NCI-H128 (cell line): Measurements from ENCODE around the gene ANO2.

Experiments
- DNase-seq: peaks from one replicate; lab custom pipeline; 2025; ENCODE audit not compliant: unreplicated experiment; lab: John Stamatoyannopoulos, UW

Gene ANO2

DNA sequence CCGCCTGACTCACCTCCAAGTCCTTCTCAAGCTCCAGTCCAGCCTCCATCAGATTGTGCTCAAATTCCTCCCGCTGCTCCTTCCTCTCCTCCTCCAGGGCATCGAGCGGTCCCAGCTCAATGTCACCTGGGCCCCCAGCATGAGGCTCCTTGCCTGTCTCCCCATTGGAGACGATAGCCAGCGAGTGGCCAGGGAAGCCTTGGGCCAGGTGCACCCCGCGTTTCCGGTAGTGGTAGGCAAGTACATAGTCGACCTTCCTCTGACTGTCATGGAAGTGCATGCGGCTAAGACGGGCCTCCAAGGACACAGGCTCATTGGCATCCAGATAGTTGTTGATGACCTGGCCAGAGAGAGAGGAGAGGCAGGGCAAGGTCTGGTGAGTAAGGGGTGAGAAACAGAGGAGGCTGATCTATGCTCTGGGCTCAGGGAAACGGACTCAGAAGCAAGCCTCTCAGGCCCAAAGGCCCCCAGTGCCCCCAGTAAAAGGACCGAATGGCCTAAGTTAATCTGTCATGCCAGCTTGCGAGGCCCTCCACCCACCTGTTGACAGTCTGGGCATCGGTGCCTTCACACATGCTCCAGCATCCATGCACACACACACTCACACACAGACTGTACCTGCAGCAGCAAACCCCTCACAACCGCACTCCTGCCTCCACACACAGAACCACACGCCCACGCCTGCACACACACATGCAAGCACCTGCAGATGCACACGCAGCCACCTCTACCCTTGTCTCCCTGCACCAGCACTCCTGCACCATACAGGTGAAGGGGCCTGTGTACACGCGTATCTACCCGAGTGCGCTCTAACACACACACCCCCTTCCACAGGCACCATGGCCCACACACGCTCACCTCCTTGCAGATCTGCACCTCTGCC is 23.8 kb downstream of the ANO2 start:
- no peak for DNase-seq

DNA sequence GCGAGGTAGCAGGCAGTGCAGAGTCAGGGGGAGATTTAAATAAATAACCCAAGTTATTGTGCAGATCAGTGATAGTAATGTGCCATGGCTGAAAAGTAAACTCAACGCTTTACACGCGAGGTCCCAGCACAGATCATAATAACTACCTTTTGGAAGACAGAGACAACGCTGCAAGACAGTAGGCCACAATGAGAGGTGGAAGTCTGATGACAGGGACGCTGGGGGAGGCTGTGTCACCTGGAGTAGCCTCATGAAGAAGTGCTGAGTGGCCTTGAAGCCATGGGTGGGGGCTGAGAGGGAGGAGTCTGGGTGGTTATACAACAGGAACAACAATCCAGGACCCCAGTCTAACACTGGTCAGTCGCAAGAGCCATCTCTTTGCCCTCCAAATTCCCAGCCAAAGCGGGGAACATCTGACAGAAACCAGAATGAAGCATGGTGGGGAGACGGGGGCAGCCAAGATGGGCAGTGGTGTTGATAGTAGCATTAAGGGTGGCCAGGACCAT is 28.2 kb downstream of the ANO2 start:
- no peak for DNase-seq

DNA sequence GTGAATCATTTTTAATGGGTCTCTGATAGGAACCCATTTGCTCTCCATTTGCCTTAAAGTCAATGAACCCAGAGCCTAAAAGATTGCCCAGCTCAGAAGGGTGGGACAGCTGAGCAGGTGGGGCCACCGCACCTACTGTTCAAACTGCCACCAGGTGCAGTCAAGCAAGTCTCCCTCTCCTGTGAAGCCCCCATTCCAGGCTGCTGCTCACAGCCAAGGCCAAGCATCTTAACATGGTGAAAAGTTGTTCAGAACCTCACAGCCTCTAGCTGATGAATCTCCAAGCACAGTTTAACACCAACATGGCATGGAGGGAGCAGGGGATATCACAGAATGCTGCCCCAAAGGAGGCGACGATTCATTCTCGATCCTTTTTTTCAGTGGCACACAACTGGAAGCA is 29.5 kb downstream of the ANO2 start:
- DNase-seq, result no peak

DNA sequence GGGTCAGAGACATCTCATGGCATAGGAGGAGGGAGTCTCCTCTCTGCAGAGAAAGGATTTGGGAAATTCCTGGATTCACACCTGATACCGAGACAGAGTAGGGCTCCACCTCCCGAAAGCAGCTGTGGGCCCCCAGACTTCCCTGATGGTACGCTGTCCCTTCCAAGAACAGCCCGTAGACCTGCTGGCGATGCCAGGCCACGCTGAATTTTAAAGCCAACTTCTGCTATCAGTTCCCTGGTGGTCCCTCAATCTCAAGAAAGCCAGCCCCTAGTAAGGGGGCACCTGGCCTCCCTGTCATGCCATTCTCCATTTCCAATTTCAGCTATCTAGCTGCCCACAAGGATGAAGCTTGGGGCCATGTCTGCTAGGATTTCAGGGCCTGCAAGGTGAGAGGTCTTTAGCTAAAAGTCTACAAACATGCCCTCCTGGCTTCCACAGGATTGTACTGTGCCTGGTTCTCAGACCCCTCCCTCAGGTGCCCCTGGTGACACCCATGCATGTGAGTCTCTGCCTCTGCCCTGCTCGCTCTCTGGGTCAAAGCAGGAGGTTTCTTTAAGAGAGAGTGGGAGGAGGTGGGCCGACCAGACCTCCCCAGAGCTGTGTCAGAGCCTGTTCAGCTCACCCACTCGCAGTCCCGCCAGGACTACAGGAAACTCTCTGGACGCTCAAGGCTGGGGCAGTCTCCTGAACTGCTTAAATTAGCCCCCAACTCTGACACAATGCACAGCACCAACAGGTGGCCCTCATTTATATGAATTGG is 30.5 kb downstream of the ANO2 start:
- DNase-seq, result no peak

DNA sequence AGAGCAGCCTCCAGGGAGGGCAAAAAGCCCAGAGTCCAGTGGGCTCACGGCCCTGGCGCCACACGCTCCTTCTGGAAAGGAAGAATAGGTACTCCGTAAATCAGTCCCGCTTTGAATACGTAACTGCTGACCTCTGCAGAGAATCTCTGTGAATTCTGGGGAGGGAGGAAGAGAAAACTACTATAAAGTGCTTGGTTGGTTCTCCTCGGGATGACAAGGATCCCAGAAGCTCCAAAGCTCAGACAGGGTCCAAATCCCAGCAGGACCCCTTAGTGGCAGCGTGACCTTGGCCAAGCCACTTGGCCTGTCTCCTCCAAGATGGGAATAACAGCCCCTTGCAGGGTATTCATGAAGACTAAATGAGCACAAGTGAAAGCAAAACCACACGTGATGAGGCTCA is 31.7 kb downstream of the ANO2 start:
- DNase-seq, result no peak

DNA sequence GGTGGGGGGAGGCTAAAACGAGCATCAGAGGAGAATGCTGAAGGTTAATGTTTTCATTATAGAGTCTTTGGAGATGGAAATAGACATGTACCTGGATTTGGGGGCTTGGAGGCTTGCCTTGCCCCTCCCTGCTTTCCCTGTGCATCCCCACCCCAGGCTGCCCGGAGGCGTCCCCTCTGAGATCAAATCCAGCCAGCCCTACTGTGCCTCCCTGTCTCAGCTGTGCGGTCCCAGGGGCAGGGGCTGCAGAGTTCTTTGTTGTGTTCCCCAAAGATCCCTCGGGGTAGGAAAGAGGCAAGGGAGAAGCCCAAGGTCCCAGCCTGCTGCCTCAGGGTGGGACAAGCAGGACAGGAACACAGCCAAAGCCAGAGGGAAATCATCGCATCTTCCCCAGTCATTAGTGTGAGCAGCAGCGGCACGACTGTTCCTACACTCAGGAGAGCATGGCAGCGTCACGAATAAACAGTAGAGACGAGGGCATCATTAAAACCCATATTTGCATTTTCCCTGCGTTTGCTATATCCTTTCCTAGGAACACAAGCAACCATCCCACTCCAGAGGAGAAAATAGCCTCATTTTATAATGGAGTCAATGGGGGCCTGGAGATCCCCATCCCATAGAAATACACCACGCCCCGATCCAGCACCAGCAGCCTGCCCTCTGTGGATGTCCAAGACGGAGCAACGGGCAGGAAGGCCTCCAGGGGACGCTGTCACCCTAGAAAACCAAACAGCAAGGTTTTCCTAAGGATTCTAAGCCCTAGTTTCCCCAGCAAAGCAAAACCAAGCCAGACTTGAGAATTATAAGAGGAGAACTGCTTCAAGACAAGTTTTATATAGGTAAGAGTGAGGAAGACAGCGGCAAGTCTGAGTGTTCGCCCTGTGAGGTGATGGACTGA is 32.4 kb downstream of the ANO2 start:
- DNase-seq, result no peak

DNA sequence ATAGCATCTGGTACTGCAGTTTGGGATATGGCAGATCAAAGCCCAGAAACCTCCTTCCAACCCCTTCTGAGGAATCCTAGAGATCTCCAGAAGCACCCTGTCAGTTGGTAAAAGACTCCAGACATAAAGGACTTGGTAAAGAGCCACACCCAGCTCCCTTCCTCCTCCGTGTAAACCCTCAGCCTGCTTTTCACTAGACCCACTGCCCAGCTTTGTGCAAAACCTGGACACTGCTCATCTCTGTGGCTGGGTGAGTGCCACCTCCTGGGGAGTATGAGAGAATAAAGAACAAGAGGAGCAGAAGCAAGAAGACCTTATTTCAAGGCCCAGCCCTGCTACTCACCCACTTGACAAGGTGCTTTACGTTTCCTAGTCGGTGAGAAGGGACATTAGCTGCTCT is 33.0 kb downstream of the ANO2 start:
- DNase-seq, result no peak

DNA sequence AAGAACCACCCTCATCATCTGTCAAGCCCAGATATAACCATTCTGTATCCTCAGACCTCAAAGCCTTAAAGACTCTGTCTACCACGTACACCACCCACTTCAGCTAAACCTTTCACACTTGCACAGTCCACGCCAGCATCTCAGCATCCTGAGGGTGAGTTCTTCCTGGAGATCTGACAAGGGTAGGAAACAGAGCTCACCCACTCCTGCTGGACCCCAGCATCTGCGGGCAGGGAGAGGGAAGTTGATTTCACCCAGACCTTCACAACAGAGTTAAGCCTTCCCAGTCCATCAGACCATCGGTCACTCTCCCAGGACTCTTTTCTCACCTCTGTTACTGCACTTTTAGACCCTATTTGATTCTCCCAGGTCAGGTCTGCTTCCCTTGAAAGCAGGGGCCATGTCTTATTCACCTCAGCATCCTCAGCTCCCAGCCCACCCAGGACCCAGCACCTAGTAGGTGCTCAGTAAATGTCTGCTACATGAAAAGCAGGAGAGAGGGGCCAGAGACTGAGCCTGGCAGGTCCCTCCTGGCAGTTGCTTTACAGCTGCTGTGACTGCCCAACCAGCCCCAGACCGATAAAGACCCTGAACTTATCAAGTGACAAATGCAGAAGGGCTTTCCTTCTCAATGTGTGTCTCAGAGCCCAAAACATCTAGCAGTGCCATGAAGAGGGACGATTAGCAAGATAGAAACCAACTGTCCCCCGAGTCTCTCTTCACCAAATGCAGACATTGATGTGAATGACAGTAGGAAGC is 34.1 kb downstream of the ANO2 start:
- DNase-seq, result no peak

DNA sequence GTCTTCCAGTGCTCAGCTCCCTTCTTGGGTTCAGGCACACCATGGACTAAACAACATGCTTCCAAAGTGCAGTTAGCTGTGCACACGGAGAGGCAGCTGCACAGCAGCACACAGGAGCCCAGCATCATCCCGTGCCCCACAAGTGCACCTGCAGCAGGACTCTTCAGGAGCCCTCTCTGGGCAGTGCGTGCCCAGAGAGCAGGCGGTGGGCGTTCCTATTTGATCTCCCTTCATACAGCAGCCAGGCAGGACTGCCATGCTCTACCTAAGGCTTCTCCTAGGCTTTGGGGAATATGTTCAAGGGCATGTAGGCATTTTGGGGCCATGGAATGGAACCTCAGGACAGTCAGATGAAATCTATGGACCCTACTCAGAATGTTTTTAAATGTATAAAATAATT is 35.5 kb downstream of the ANO2 start:
- DNase-seq, result no peak

DNA sequence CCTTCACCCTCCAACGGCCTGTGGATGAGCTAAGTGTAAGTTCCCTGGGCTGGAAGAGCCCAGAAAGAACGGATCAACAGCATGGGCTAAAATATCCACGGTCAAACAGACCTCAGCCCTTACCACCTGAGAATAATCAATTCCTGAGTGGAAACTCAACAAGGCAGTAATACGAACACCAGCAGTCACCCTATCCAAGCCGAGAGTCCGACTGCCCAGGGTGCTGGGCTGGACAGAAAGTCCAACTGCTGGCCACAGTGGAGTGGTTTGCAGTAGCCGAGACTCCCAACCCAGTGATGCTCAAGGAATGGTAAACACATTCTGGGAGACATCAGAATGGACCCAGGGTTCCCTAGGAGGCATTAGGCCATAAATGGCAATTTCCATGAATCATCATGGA is 36.8 kb downstream of the ANO2 start:
- no peak for DNase-seq

DNA sequence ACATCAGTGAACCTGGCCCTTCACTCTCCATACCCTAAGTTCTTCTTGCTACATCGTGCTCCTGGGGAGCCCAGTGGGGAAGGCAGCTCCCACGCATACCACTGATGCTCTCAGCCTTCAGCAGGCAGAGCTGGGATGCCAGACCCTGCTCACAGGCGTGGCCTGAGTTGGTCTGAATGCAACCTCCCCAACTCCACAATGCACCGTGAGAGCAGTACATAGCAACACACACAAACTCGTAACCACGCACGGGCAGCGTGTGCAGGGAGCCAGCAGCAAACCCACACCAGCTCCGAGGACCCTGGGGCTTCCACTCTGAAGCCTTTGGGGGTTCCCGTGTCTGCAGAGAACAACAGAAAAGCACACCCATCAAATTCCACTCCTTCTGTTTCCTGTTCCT is 37.3 kb downstream of the ANO2 start:
- no peak for DNase-seq

DNA sequence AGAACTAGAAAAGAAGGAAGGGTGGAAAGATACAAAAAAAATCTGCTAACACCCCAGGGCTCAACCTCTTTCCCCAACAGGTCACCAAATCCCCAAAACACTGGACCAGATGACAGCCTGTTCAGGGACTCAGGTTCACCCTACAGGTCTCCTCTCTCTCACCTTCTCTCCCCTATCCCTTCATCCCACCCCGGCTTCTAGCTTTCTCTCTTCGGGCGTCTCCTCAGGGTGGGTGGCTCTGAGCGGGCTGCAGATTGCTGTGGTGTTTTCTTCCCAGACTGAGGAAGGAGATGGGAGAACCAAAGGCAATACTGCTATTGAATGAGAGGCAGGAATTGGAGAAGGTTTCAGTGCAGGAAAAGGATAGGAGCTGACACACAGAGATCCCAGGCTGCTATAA is 39.3 kb downstream of the ANO2 start:
- DNase-seq, result no peak

DNA sequence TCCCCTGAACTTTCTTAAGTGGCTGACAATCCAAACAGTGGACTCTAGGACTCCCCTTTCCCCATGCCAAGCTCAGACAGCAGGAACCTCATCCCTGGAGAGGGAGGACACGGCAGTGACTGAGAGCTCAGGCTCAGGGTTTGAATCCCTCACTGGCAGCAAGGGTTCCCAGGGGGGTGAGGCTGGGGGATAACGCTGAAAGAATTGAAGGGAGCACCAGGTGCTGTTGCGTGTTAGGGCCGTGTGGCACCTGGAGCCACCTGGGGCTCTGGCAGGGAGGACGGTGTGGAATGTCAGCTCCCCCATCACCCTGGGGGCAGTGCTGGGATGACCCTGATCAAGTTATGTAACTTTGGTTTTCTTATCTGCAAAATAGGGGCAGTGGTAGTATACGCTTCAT is 40.1 kb downstream of the ANO2 start:
- DNase-seq, result no peak

DNA sequence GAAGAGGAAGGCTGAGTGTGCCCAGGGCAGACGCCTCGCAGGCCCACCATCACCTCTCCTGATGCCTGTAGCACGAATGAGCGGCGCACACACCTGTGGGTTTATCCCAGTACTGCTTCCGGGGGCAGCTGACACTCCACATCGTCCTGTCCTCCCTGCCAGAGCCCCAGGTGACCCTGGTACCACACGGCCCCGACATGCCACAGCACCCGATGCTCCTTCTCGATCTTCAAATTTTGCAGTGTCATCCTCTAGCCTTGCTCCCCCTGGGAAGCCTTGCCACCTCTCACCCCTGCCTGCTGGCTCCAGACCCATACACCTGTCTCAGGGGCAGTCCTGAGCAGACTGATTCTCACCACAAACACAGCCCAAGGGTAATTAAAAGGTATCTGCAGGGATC is 40.6 kb downstream of the ANO2 start:
- no peak for DNase-seq

DNA sequence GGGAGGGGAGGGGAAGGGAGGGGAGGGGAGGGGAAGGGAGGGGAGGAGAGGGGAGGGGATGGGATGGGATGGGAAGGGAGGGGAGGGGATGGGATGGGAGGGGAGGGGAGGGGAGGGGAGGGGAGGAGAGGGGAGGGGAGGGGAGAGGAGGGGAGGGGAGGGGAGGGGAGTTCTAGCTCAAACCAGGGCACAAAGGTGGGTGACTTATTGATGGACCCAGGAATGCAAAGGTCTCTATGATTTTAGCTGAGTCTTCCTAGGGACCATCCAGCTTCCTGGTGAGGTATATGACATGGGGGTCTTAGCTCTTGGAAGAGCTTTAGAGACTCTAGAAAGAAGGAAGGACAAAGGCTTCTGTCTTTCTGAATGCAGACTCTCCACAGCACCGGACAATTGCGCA is 42.3 kb downstream of the ANO2 start:
- DNase-seq, result no peak

DNA sequence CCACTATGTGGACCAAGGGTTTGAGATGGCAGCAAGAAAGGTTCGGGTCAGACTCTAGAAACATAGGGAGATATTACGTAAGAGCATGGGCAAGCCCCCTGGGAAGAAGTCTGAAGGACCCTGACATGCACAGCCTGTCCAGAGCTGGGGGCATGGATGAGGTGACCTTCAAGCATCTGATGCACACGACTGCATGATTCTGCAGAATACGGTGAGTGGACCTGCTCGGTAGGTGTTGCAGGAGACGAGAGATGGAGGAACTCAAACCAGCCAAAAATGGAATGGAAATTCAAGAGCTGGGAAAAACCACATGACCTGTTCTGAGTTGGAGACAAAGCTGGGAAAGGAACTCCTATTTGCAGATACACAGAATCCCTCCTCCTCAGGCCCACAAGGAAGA is 43.6 kb downstream of the ANO2 start:
- no peak for DNase-seq

DNA sequence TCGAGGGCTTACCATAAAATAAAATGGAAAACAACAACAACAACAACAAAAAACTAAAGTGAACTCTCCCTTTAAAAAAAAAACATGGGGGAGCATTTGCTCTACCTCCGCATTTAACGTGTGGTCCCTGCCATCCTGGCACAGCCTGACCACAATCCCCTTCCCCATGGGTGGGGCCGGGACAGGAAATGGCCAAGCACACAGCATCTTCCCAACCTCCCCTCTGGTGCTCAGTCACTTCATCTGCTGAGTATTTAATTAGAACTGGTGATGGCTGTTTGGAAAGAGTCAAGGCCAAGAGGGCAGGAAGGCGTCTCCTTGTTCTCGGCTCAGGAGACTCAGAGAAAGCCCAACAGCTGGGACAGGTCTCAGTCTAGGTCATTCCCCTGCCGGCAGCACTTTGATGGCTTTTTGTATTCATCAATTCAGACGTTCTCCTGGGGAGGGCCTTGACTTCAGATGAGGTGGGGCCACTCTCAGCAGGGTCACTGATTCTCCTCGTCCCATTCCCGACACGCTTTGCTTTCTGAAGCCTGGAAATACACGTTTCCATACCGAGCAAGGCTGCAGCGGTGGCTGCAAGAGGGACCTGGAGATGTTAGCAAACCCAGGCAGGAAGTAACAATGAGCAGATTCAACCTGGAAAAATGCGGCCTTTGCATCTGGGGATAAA is 44.4 kb downstream of the ANO2 start:
- no peak for DNase-seq

DNA sequence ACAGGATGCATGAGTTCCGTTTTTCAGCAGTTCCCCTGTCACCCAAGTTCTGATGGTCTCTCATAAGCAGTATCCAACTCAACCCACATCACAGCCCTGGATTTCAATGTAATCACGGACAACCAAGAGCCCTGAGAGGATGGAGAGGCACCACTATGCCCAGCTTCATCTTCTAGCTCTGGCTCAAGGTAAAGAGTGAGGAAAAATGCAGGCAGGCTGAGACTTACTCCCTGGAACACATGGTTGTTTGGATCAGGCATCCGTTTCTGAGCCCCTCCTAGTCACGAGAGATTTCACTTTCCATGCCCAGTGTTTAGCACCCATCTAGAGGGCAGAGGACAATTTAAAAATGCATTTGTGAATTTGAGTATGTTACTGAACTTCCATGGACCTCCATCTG is 45.0 kb downstream of the ANO2 start:
- no peak for DNase-seq

DNA sequence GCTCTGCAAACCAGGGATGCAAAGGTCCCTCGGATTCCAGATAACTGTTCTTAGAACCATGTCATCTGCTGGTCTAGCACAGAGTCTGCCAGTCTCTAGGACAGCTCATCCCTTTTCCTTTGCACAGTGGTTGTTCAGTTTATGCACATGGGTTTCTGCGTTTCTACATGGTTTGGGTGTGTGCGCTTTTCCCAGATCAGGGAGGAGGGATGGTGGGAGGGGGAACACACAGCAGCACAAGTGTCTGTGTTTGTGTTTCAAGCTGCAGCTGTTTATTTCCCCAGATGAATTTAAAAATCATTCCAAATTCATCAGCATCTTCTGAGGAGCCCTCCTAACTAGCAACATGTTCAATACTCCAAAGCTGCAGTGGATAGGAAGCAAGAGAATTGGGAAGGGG is 45.4 kb downstream of the ANO2 start:
- DNase-seq, result no peak

DNA sequence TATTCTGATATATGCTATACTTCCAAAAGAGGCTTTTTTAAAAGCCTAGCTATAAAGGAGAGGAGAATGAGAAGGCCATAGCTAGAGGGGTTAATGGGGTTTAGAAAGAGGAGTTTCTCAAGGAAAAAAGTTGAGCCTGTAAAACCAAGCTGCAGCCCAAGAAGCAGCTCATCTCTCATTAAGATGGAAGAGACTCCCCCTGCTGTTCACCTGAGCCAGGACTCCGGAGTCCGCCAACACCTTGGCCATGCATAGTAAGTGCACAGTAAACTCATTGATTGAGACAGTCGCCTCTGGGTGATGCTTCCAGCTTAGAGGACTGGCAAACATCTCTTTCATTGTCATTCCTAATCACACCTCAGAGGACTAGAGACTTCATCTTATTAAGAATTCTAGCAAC is 46.2 kb downstream of the ANO2 start:
- no peak for DNase-seq
